Stimulated activated CD8-positive, alpha-beta memory T cell treated with anti-CD3 and anti-CD28 coated beads, Interleukin-7, amount 100 ng/mL, for 24 hours (primary cell): ENCODE measurements around the gene LRRC37A.
"Not testable (repeated sequence)": the region's sequence is repeated elsewhere in the genome, so short reads cannot be mapped to it uniquely, and the experiment has no call there.

Experiments
- DNase-seq: peaks from one replicate; pipeline ENCODE4 v3.0.0-alpha.2; 2020; ENCODE audit warnings: low read depth

Gene LRRC37A

GRCh38 chr17:46287587-46287986, 7.3 kb upstream of the LRRC37A start:
- not testable (repeated sequence) for DNase-seq

DNA sequence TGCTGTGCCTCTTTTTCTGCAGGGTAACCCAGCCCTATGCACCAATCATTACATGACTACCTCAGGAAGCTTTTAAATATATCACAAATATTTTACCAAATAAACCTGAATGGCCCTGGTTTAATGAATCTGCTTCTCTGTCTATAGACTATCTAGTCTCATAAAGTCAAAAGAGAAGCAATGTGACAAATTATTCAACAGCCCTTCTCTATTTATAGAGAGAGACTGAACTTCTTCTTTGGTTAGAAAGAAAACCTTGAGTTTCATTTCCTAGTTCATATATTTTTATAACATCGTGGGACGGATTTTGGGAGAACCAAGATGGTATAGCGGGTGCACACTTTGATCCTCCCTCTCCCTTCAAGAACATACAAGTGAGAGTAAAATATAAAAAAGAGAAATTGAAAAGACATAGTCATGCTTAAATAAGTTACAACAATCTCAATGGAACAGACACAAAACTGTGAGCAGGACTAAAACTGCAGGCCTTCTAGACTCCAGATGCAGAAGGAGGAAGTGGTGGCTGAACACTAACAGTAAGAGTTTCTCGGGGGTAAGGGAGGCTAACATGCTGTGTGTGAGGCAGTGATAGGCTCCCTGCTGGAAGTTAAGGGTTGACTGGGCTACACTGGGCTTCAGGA, 3.9 kb upstream of the LRRC37A start:
- DNase-seq, result not testable (repeated sequence)

GRCh38 chr17:46291618-46292017, 3.3 kb upstream of the LRRC37A start:
- DNase-seq, result not testable (repeated sequence)

GRCh38 chr17:46341220-46341619, 46.3 kb downstream of the LRRC37A start:
- not testable (repeated sequence) for DNase-seq

- not testable (repeated sequence) for DNase-seq
Observed at GRCh38 chr17:46342131-46342530, 47.2 kb downstream of the LRRC37A start.

DNA sequence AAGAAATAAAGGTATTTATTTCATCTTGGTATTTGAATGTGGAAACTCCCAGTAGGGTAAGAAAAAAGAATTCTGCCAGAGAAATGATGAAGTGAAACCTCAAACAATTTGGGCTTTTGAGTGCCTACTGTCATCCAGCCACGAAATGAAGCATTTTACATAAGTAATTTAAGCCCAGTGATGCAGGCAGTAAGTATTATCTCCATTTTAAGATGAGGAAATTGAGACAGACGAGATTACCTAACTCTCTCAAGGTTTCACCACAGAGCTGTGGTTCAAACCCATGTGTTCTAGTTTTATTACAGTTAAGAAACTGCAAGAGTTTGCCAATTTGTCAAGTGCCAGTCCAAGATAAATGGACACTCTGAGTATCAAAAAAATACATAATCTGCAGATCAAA, 53.4 kb downstream of the LRRC37A start:
- DNase-seq, result not testable (repeated sequence)

DNA sequence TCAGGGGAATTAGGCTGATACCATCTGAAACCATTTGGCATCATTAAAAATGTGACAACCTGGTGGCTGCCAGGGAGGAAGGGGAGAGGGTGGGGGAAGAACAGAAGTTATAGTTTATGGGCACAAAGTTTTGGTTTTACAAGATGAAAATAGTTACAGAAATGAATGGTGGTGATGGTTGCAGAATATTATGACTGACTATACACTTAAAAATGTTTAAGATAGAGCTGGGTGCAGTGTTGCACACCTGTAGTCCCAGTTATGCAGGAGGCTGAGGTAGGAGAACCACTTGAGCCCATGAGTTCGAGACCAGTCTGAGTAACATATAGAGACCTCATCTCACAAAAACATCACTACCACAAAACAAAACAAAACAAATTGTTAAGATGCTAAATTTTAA, 54.1 kb downstream of the LRRC37A start:
- DNase-seq, result not testable (repeated sequence)

DNA sequence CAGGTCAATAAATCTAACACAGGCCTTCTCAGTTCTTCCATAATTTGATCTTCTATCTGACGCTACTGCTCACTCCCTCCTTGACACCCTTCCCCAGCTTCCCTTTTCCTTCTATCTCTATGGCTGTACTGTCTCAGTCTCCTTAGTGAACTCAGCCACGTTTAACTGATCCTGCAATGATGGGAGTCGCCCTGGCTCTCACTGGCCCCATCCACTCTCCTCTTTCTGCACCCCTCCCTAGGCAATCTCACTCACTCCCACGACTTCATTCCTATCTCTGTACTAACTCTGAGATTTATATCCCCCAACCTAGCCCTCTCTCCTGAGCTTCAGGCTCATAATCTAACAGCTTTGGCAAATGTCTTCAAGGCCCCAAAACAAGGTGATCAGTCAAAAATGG, 58.9 kb downstream of the LRRC37A start:
- DNase-seq, result not testable (repeated sequence)

DNA sequence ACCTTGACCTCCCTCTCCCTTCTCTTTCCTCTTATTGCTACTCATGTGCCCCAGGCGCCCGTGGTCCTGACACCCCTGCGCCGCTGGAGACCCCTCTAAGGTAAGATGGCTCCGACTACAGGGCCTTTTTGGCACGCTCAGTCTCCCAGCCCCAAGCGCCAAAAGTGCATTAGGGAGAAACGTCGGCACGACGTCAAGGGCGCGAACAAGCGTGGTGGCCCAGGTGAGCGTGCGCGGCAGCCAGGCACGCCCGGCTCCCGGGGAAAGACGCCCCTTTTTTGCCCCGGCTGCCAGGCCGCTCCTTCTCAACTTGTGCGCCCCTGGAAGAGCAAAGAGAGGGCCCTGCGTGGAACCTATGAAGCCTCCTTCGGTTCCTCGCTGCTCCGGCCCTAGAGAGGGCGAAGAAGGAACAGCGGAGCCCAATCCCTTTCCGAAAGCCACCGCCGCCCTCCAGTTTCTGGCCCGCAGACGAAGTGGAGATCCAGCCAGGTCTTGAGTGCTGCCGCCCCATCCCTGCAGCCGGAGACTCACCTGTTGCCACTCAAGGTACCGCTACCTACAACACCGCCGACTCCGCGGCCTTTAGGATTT, 66.3 kb downstream of the LRRC37A start:
- DNase-seq, result not testable (repeated sequence)

- DNase-seq, result peak; percentile 79
Observed at GRCh38 chr17:46361755-46362154, 66.8 kb downstream of the LRRC37A start, which contains the start of gene ARL17B. ARL17B (minus strand) TSS chr17:46361766; CDS start chr17:46358397, 3,369 bp downstream.

DNA sequence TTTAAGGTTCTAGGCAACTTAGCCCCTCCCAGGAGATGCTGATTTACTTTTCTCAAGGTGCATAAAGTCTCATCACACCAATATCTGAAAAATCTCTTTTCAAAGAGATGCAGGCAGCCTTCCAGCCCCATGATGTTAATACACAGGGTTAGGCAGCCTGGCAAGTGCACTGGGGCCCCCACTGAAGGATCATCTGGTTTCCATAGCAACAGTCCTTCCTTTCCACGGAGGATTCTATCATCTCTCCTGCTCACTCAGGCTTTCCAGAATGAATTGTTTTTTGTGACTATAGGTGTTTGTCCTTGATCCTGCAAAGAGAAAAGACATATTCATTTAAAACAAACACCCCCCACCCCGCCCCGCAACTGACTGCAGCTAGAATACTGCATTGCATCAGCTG, 72.6 kb downstream of the LRRC37A start:
- not testable (repeated sequence) for DNase-seq

GRCh38 chr17:46372236-46373229, 77.6 kb downstream of the LRRC37A start:
- DNase-seq, result not testable (repeated sequence)

- DNase-seq, result not testable (repeated sequence)
Observed at GRCh38 chr17:46373418-46373817, 78.5 kb downstream of the LRRC37A start.

DNA sequence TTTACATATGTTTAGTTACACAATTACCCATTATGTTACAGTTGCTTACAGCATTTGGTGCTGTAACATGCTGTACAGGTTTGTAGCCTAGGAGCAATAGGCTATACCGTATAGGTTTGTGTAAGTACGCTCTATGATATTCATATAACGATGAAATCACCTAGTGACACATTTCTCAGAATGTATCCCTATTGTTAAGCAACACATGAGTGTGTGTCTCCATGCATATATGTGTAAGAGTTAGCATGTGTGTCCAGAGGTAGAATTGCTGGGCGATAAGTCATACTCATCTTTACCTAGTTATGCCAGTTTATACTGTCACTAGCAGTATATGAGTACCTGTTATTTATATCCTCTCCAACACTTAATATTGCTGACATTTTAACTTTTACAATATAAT, 88.2 kb downstream of the LRRC37A start:
- DNase-seq, result not testable (repeated sequence)

DNA sequence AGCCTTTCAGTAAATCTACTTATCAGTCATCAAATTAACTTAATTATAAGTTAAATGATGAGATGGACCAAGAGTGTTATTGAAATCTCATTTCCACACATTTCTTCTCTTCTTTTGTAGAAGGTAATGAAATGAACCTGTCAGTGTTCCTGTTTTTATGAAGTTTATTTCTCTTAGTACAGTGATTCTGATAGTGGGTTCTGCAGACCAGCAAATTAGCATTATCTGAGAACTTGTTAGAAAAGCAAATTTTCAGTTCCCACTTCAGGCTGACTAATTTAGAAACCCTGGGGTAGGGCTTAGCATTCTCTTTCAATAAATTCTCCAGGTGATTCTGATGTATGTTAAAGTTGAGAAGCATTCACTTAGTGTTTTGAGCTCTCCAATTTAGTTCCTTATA, 90.6 kb downstream of the LRRC37A start:
- not testable (repeated sequence) for DNase-seq
